NCI-H1105 treated with DMSO at 0.1 percent for 48 hours (cell line): ENCODE measurements around the gene IRGM.

Experiments used
- DNase-seq: peaks from one replicate; lab custom pipeline; 2025; lab: John Stamatoyannopoulos, UW

The IRGM gene

GRCh38 chr5:150895431-150896428, 49.4 kb downstream of the IRGM start:
- no peak for DNase-seq
